Aorta (tissue), 5 donors: ENCODE data around the gene ACTN2. TPM values are rescaled to one million over a fixed set of nuclear protein-coding genes. Genes with fewer than 3 reads are reported as not detected.

Experiments
- ATAC-seq: fragments of 200-7000 bp; cut with Tn5 transposase; one replicate; pipeline ENCODE4 v1.9.1; 2022; ENCODE audit warnings: moderate library complexity; ENCODE audit not compliant: low FRiP score
- DNase-seq, 2 donors: peaks; one replicate each; pipeline ENCODE4 v3.0.0-alpha.2; 2020
- H3K27ac ChIP-seq, 2 donors: one replicate each; pipeline ENCODE4 v1.5.1; 2013; ENCODE audit warnings: low read length in 2 of 2, mild to moderate bottlenecking in 2 of 2, moderate library complexity in 2 of 2, control low read depth in 1 of 2, inconsistent platforms in 1 of 2, low read depth in 1 of 2
- H3K27me3 ChIP-seq, 2 donors: one replicate each; pipeline ENCODE4 v1.6.1; 2013; ENCODE audit warnings: control low read depth in 1 of 2, low read length in 1 of 2, mild to moderate bottlenecking in 1 of 2, moderate library complexity in 1 of 2; ENCODE audit not compliant: insufficient read depth in 2 of 2, control insufficient read depth in 1 of 2
- H3K36me3 ChIP-seq, 2 donors: one replicate each; pipeline ENCODE4 v1.6.1; 2013; ENCODE audit warnings: control low read depth in 1 of 2, low read length in 1 of 2, mild to moderate bottlenecking in 1 of 2; ENCODE audit not compliant: insufficient read depth in 2 of 2, control insufficient read depth in 1 of 2
- H3K4me1 ChIP-seq, 2 donors: one replicate each; pipeline ENCODE4 v1.6.1; 2013; ENCODE audit warnings: low read length in 2 of 2, control low read depth in 1 of 2, mild to moderate bottlenecking in 1 of 2, moderate library complexity in 1 of 2; ENCODE audit not compliant: insufficient read depth in 2 of 2, control insufficient read depth in 1 of 2
- H3K4me3 ChIP-seq, 2 donors: one replicate each; pipeline ENCODE4 v1.5.1; 2013; ENCODE audit warnings: low read length in 2 of 2, control low read depth in 1 of 2, mild to moderate bottlenecking in 1 of 2
- H3K9me3 ChIP-seq: one replicate; pipeline ENCODE4 v1.6.1; 2013; ENCODE audit warnings: mild to moderate bottlenecking, low read length; ENCODE audit not compliant: control insufficient read depth
- WGBS, 2 donors: extraction: QIAGEN DNeasy Blood & Tissue Kit; methylation state at CpG; one replicate each; pipeline ENCODE4 v1.1.7; 2013; 5-methylcytosine and 5-hydroxymethylcytosine counted together
- intact Hi-C, 2 donors: fragments of 100-400 bp; cut with DNase I; formaldehyde crosslinking; loops; one replicate each; pipeline versions ENCODE4 v1.14.2 to v1.15.0; 2022
- polyA plus RNA-seq, 2 donors: library from polyadenylated mRNA; stranded (reverse); fragments of 200-250 nt; gene quantifications; one replicate each; pipeline ENCODE4 v1.2.3, GENCODE V29; 2013
- total RNA-seq, 2 donors: library from RNA; stranded (reverse); fragmentation: NEBNext Ultra II Directional; extraction: Animal tissue kit (Norgen Biotek cat#: 25700); gene quantifications; one replicate each; pipeline ENCODE4 v1.2.1, GENCODE V29; 2021
- donor health status: healthy with polysubstance abuse.
- donor health status: Bipolar disorder and iron deficiency.
- donor health status: DM: no; HTN: no; CAD: no.
- donor health status: DM: no; HTN: no; CAD: no.
- donor health status: DM: yes; HTN: yes; CAD: no.

The ACTN2 gene
- total and polyA plus RNA-seq, 4 donors = 3.0 to 40.5 (median 27.9) TPM

- Histone ChIP-seq H3K36me3 (peaks cover 7 to 11% of the 10 kb centered on the region in 2 donors), H3K27me3 (no peaks in the 10 kb centered on the region), H3K27ac (no peak overlapping the region), H3K4me1 (no peaks in the 10 kb centered on the region), H3K9me3 (no peaks in the 10 kb centered on the region), H3K4me3 (no peak overlapping the region)
- intact Hi-C loops = no loop called here
- no peak for DNase-seq
- WGBS, 2 donors = 88 to 89% methylated on average over 15 of the region's 15 CpGs
- no peak for ATAC-seq
Measured at GRCh38 chr1:236736761-236737160, 50.5 kb downstream of the ACTN2 start.

GRCh38 chr1:236741753-236742152, 55.5 kb downstream of the ACTN2 start:
- no peaks in the 10 kb centered on the region for H3K27me3 ChIP-seq
- DNase-seq (no peak), ATAC-seq (no peak)
- H3K9me3 ChIP-seq = no peaks in the 10 kb centered on the region
- peaks cover 10% of the 10 kb centered on the region in 2 donors for H3K36me3 ChIP-seq
- no peak overlapping the region for H3K27ac ChIP-seq
- WGBS, 2 donors = 82 to 87% methylated on average over 11 of the region's 11 CpGs
- H3K4me3 ChIP-seq = no peak overlapping the region
- H3K4me1 ChIP-seq = no peaks in the 10 kb centered on the region
- intact Hi-C loops = no loop called here

GRCh38 chr1:236742421-236743160, 56.3 kb downstream of the ACTN2 start:
- Histone ChIP-seq H3K36me3 (peaks cover 8 to 10% of the 10 kb centered on the region in 2 donors), H3K27me3 (no peaks in the 10 kb centered on the region), H3K27ac (no peak overlapping the region), H3K4me3 (no peak overlapping the region), H3K4me1 (no peaks in the 10 kb centered on the region), H3K9me3 (no peaks in the 10 kb centered on the region)
- ATAC-seq = no peak
- WGBS, 2 donors = 92 to 93% methylated on average over 10 of the region's 10 CpGs
- intact Hi-C loops = no loop called here
- DNase-seq = no peak

- intact Hi-C loops = no loop called here
- ATAC-seq = no peak
- Histone ChIP-seq H3K27me3 (no peaks in the 10 kb centered on the region), H3K27ac (no peak overlapping the region), H3K9me3 (no peaks in the 10 kb centered on the region), H3K4me3 (no peak overlapping the region), H3K36me3 (peaks cover 5 to 6% of the 10 kb centered on the region in 2 donors), H3K4me1 (no peaks in the 10 kb centered on the region)
- no peak for DNase-seq
- 94% methylated on average over 22 of the region's 22 CpGs for WGBS, 2 donors
Measured at GRCh38 chr1:236744533-236744932, 58.2 kb downstream of the ACTN2 start.

- Histone ChIP-seq H3K4me1 (no peaks in the 10 kb centered on the region), H3K9me3 (no peaks in the 10 kb centered on the region), H3K27ac (no peak overlapping the region), H3K4me3 (no peak overlapping the region), H3K36me3 (peaks cover 2 to 6% of the 10 kb centered on the region in 2 donors), H3K27me3 (no peaks in the 10 kb centered on the region)
- WGBS, 2 donors = 92 to 93% methylated on average over 5 of the region's 5 CpGs
- DNase-seq = no peak
- intact Hi-C loops = no loop called here
- ATAC-seq = no peak
Measured at GRCh38 chr1:236746785-236747184, 60.5 kb downstream of the ACTN2 start.

- Histone ChIP-seq H3K4me3 (no peak overlapping the region), H3K4me1 (no peaks in the 10 kb centered on the region), H3K27ac (no peak overlapping the region), H3K36me3 (peaks cover 2 to 6% of the 10 kb centered on the region in 2 donors), H3K9me3 (no peaks in the 10 kb centered on the region), H3K27me3 (no peaks in the 10 kb centered on the region)
- DNase-seq (no peak), ATAC-seq (no peak)
- WGBS, 2 donors = 79 to 82% methylated on average over 6 of the region's 6 CpGs
- intact Hi-C loops = no loop called here
Measured at GRCh38 chr1:236747311-236747985, 61.1 kb downstream of the ACTN2 start.

- Histone ChIP-seq H3K4me1 (no peaks in the 10 kb centered on the region), H3K4me3 (no peak overlapping the region), H3K27me3 (no peaks in the 10 kb centered on the region), H3K27ac (no peak overlapping the region), H3K36me3 (peaks cover 0 to 7% of the 10 kb centered on the region in 2 donors), H3K9me3 (no peaks in the 10 kb centered on the region)
- DNase-seq (no peak), ATAC-seq (no peak)
- WGBS, 2 donors = 76 to 77% methylated on average over 5 of the region's 5 CpGs
- intact Hi-C loops = no loop called here
Measured at GRCh38 chr1:236748268-236748870, 62.1 kb downstream of the ACTN2 start.

GRCh38 chr1:236750928-236751327, 64.6 kb downstream of the ACTN2 start:
- no peaks in the 10 kb centered on the region for H3K27me3 ChIP-seq
- H3K9me3 ChIP-seq = no peaks in the 10 kb centered on the region
- no peak for DNase-seq
- peaks cover 0 to 5% of the 10 kb centered on the region in 2 donors for H3K36me3 ChIP-seq
- intact Hi-C loops = no loop called here
- no peak overlapping the region for H3K4me3 ChIP-seq
- no peaks in the 10 kb centered on the region for H3K4me1 ChIP-seq
- no peak for ATAC-seq
- no peak overlapping the region for H3K27ac ChIP-seq
- 91 to 95% methylated on average over 3 of the region's 3 CpGs for WGBS, 2 donors
